Measurements from ENCODE around the gene CAPZB. TPM values are rescaled to one million over a fixed set of nuclear protein-coding genes. Genes with fewer than 3 reads are reported as not detected.
A peak's percentile ranks its signal among the peaks of the same experiment; 100 is the strongest.

The CAPZB gene
- total and polyA plus RNA-seq, 2 of the 4 experiments (the other 2 are of a cell fraction) = 216 to 304 TPM

- BruUV-seq (replicated peaks) = no TSS peak
- H3K18ac ChIP-seq (ENCODE audit: low read depth, low read length) = peak overlapping the region; percentile 50
- H3K27ac ChIP-seq (ENCODE audit: insufficient read depth, low read length) = peak overlapping the region; percentile 0; the same call in 1 of the 2 replicates
- 70% methylated on average over 4 of the region's 7 CpGs; no CpG with 5 or more reads in 1 of the 2 experiments for WGBS, 2 experiments (ENCODE audit: extremely low coverage in 2 of 2, insufficient read length in 1 of 2)
- H2BK15ac ChIP-seq (ENCODE audit: low read depth, low read length) = no peak overlapping the region; the same call in 2 of the 3 replicates
- H2BK5ac ChIP-seq (ENCODE audit: low read depth, low read length, poor library complexity, severe bottlenecking) = peak overlapping the region; percentile 0
- peak overlapping the region; percentile 58 for H2BK120ac ChIP-seq (ENCODE audit: low read depth, low read length)
- ChIA-PET CTCF (interaction anchor here (1.7 kb wide), 1 partner anchor 11 kb away, joined by 4 read pairs; no protein-coding TSS in a partner anchor), POLR2A (ENCODE audit: unreplicated experiment) (interaction anchor here (0.5 kb wide), 1 partner anchor 200 kb away, joined by 3 read pairs; no protein-coding TSS in a partner anchor)
- in situ Hi-C loops (cut with MboI; ENCODE audit: low sequenced_read_pairs) = no loop called here
- peak overlapping the region; percentile 61 for H3K4ac ChIP-seq (ENCODE audit: low read depth, low read length)
- H3K4me2 ChIP-seq (ENCODE audit: low read depth, low read length) = no peak overlapping the region
- peak overlapping the region; percentile 21 for H2BK20ac ChIP-seq (ENCODE audit: low read depth, low read length)
- H4K20me1 ChIP-seq (ENCODE audit: insufficient read depth, low read length) = peaks cover 96% of the 10 kb centered on the region
- H2AK9ac ChIP-seq (replicated peaks; ENCODE audit: low read depth, low read length, poor library complexity) = no peak overlapping the region
- H3K4me1 ChIP-seq (ENCODE audit: control insufficient read depth, insufficient read depth, low read length) = peaks cover 49% of the 10 kb centered on the region
- peaks cover 67% of the 10 kb centered on the region for H3K9me1 ChIP-seq (ENCODE audit: insufficient read depth, low read length)
- H3K79me1 ChIP-seq (ENCODE audit: low read depth in 1 of 2, low read length in 2 of 2) = peaks cover 72 to 95% of the 10 kb centered on the region in 2 experiments
- H3K56ac ChIP-seq (ENCODE audit: extremely low read depth, insufficient read depth, low read length) = no peak overlapping the region
- ATAC-seq (ENCODE audit: low read depth) = no peak
- intact Hi-C loops (cut with micrococcal nuclease) = no loop called here
- no peak overlapping the region for H2AK5ac ChIP-seq (ENCODE audit: low read depth, low read length)
- H3K36me3 ChIP-seq (ENCODE audit: control insufficient read depth, insufficient read depth, low read length) = peaks cover 10% of the 10 kb centered on the region
- no peaks in the 10 kb centered on the region for H3K27me3 ChIP-seq (ENCODE audit: control insufficient read depth, insufficient read depth, low read length)
- H4K8ac ChIP-seq (ENCODE audit: low read depth in 2 of 2, low read length in 2 of 2) = 0 out of 4 replicates have a peak overlapping the region, but pooled peaks of 1 of the 2 experiments have one; percentile 13
- peak overlapping the region; percentile 17 for H3K14ac ChIP-seq (replicated peaks; ENCODE audit: low read depth, low read length)
- H2AFZ ChIP-seq (replicated peaks; ENCODE audit: low read length, poor library complexity) = no peak overlapping the region
- DNase-seq = no peak
- peak overlapping the region; percentile 53; the same call in 1 of the 2 replicates for H4K91ac ChIP-seq (ENCODE audit: insufficient read depth, low read depth, low read length)
- H3K23ac ChIP-seq (ENCODE audit: low read depth, low read length) = peak overlapping the region; percentile 53
- no peak overlapping the region; the same call in 1 of the 2 replicates for H4K5ac ChIP-seq (ENCODE audit: low read depth, low read length)
- dilution Hi-C loops (cut with HindIII; ENCODE audit: low sequenced_read_pairs, unreplicated experiment) = no loop called here
- no peaks in the 10 kb centered on the region for H3K9me3 ChIP-seq (ENCODE audit: control insufficient read depth, insufficient read depth, low read length)
- H3K9ac ChIP-seq (ENCODE audit: low read depth, low read length) = no peak overlapping the region
- no peak overlapping the region for H3K4me3 ChIP-seq (ENCODE audit: insufficient read depth, low read depth, low read length)
- TF ChIP-seq CEBPB (IDR thresholded peaks at IDR 0.05; ENCODE audit: low read depth, low read length) (no peak), RCOR1 (IDR thresholded peaks at IDR 0.05; ENCODE audit: insufficient replicate concordance, low read length) (no peak), ELK1 (IDR thresholded peaks at IDR 0.05; ENCODE audit: borderline replicate concordance, low read depth, low read length) (no peak), MAFK (IDR thresholded peaks at IDR 0.05; ENCODE audit: low read depth, low read length) (no peak), BHLHE40 (IDR thresholded peaks at IDR 0.05; ENCODE audit: low read depth, low read length) (no peak), RFX5 (IDR thresholded peaks at IDR 0.05; ENCODE audit: low read depth, low read length) (no peak), RAD21 (IDR thresholded peaks at IDR 0.05; ENCODE audit: low read length) (no peak), POLR2A (IDR thresholded peaks at IDR 0.05; ENCODE audit: low read depth, low read length) (no peak), MAZ (IDR thresholded peaks at IDR 0.05; ENCODE audit: borderline replicate concordance, low read depth, low read length) (no peak), NFE2L2 (IDR thresholded peaks at IDR 0.05; ENCODE audit: low read depth, low read length) (no peak), FOS (IDR thresholded peaks at IDR 0.05; ENCODE audit: low read depth, low read length) (no peak), MXI1 (IDR thresholded peaks at IDR 0.05; ENCODE audit: borderline replicate concordance, low read depth, low read length) (no peak)
- TF ChIP-seq, protein P1, sequence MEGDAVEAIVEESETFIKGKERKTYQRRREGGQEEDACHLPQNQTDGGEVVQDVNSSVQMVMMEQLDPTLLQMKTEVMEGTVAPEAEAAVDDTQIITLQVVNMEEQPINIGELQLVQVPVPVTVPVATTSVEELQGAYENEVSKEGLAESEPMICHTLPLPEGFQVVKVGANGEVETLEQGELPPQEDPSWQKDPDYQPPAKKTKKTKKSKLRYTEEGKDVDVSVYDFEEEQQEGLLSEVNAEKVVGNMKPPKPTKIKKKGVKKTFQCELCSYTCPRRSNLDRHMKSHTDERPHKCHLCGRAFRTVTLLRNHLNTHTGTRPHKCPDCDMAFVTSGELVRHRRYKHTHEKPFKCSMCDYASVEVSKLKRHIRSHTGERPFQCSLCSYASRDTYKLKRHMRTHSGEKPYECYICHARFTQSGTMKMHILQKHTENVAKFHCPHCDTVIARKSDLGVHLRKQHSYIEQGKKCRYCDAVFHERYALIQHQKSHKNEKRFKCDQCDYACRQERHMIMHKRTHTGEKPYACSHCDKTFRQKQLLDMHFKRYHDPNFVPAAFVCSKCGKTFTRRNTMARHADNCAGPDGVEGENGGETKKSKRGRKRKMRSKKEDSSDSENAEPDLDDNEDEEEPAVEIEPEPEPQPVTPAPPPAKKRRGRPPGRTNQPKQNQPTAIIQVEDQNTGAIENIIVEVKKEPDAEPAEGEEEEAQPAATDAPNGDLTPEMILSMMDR (conservative IDR thresholded peaks at IDR 0.05; ENCODE audit: low read depth, low read length) = no peak
- TF ChIP-seq, protein P2, sequence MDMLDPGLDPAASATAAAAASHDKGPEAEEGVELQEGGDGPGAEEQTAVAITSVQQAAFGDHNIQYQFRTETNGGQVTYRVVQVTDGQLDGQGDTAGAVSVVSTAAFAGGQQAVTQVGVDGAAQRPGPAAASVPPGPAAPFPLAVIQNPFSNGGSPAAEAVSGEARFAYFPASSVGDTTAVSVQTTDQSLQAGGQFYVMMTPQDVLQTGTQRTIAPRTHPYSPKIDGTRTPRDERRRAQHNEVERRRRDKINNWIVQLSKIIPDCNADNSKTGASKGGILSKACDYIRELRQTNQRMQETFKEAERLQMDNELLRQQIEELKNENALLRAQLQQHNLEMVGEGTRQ (IDR thresholded peaks at IDR 0.05; ENCODE audit: low read depth, low read length) = no peak
These were observed 83.1 kb downstream of the CAPZB start for GRCh38 chr1:19402031-19402813.
